Effector memory CD8-positive, alpha-beta T cell (primary cell): ENCODE results near the gene ACYP2.

ENCODE experiments used
- ATAC-seq: fragments of 150-1000 bp; cut with Tn5 transposase; replicated peaks from 2 replicates; pipeline ENCODE4 v1.10.0; 2021; ENCODE audit warnings: mild to moderate bottlenecking, moderate library complexity
- DNase-seq, 3 experiments: peaks; one replicate each; pipeline ENCODE4 v3.0.0; 2021
- H3K27ac Mint-ChIP-seq, 2 donors: one replicate each; pipeline ENCODE4 v1.8.0; 2022; ENCODE audit warnings: mild to moderate bottlenecking in 2 of 2, mixed read lengths in 2 of 2, moderate library complexity in 2 of 2
- H3K27me3 Mint-ChIP-seq, 2 donors: one replicate each; pipeline ENCODE4 v1.8.0; 2022; ENCODE audit warnings: mixed read lengths in 2 of 2
- H3K36me3 Mint-ChIP-seq: one replicate; pipeline ENCODE4 v1.8.0; 2022; ENCODE audit warnings: mild to moderate bottlenecking, moderate library complexity, mixed read lengths; ENCODE audit not compliant: insufficient read depth
- H3K4me1 Mint-ChIP-seq, 2 donors: one replicate each; pipeline ENCODE4 v1.8.0; 2022; ENCODE audit warnings: low read depth in 2 of 2, mixed read lengths in 2 of 2
- H3K4me3 Mint-ChIP-seq, 2 donors: one replicate each; pipeline ENCODE4 v1.8.0; 2022; ENCODE audit warnings: mild to moderate bottlenecking in 2 of 2, mixed read lengths in 2 of 2, moderate library complexity in 2 of 2
- H3K9me3 Mint-ChIP-seq, 2 donors: one replicate each; pipeline ENCODE4 v1.8.0; 2022; ENCODE audit warnings: mixed read lengths in 2 of 2

Gene ACYP2

DNA sequence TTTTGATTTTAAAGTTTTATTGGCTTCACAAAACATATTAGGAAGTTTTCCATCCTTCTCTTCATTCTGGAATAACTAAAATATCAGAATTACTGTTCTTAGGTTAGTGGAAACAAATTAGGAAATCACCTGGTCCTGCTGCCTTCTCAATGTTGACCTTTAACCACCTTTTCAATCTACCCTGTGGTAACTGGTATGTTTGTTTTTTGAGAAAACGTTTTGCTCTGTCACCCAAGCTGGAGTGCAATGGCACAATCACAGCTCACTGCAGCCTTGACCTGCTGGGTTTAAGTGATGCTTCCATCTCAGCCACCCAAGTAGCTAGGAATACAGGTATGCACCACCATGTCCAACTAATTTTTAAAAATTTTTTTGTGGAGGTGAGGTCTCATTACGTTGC is 28.4 kb downstream of the ACYP2 start:
- Mint-ChIP-seq H3K4me1 (no peaks in the 10 kb centered on the region), H3K36me3 (peaks cover 3% of the 10 kb centered on the region), H3K27ac (no peak overlapping the region), H3K27me3 (no peaks in the 10 kb centered on the region), H3K4me3 (no peak overlapping the region), H3K9me3 (no peaks in the 10 kb centered on the region)
- no peak for ATAC-seq
- DNase-seq: no peak

DNA sequence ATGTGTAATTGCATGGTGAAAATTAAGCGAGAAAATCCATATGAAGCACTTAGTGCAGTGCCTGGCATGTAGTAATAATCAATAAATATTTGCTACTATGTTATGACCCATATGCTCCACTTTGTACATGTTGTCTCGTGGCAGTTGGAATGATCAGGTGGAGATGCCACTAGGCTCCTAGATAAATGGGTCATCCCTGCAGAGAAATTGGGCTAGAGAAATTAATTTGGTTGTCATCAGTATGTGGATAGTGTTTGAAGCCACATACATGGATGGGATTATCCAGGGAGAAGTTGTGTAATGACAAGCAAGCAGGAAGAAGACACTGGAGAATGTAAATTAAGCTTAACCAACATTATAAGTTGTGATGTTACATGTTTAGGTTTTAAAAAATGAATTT is 33.0 kb downstream of the ACYP2 start:
- Mint-ChIP-seq H3K27me3 (no peaks in the 10 kb centered on the region), H3K27ac (no peak overlapping the region), H3K36me3 (peaks cover 3% of the 10 kb centered on the region), H3K4me1 (no peaks in the 10 kb centered on the region), H3K9me3 (no peaks in the 10 kb centered on the region), H3K4me3 (no peak overlapping the region)
- ATAC-seq (no peak), DNase-seq (no peak)

DNA sequence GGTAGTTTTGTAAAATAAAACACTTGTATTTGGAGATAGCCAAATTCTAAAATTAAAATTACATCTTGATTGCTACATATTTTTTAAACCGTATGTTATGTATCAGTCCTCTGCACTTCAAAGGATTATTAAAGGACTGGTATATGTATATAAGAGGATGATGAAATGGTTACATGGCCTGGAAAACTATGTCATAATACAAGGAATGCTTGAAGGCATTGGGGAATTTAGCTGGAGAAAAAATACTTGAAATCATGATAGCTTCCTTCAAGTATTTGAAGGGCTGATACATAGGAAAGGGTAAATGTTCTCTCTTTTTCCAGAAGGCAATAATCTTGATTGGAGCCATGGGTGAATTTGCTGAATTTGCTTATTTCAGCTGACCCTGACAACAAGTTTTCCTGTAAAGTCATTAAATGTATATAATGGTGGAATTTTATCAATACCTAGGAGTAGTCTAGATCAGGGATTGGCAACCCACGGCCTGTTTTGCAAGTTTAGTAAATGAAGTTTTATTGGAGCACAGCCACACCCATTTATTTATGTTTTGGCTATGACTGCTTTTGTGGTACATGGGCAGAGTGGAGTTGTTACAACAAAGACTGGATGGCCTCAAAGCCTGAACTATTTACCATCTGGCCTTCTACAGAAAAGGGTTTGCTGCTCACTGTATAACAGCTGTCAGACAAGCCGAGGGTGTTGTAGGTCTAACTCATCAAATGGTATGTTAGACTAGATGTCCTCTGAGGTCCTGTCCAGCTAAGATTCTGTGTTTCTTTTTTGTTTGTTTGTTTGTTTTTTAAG is 34.4 kb downstream of the ACYP2 start:
- no peak overlapping the region for H3K27ac Mint-ChIP-seq
- H3K27me3 Mint-ChIP-seq: no peaks in the 10 kb centered on the region
- no peaks in the 10 kb centered on the region for H3K4me1 Mint-ChIP-seq
- no peak overlapping the region for H3K4me3 Mint-ChIP-seq
- no peaks in the 10 kb centered on the region for H3K9me3 Mint-ChIP-seq
- H3K36me3 Mint-ChIP-seq: peaks cover 3% of the 10 kb centered on the region
- no peak for ATAC-seq
- DNase-seq: no peak

DNA sequence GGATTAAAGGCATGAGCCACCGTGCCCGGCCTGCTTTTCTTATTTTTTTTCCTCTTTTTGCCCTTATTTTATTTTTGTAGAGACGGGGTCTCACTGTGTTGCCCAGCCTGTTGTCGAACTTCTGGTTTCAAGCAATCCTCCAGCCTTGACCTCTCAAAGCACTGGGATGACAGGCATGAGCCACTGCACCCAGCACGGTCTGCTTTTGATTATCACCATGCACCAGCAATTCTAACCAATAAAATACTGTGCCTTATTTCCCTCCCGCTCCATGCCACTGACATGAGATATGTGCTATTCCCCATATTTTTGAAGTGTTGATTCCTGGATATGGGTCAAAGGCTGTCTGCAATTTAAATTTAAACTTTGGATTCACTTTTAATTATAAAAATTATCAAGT is 42.9 kb downstream of the ACYP2 start:
- no peak for ATAC-seq
- H3K36me3 Mint-ChIP-seq: no peaks in the 10 kb centered on the region

DNA sequence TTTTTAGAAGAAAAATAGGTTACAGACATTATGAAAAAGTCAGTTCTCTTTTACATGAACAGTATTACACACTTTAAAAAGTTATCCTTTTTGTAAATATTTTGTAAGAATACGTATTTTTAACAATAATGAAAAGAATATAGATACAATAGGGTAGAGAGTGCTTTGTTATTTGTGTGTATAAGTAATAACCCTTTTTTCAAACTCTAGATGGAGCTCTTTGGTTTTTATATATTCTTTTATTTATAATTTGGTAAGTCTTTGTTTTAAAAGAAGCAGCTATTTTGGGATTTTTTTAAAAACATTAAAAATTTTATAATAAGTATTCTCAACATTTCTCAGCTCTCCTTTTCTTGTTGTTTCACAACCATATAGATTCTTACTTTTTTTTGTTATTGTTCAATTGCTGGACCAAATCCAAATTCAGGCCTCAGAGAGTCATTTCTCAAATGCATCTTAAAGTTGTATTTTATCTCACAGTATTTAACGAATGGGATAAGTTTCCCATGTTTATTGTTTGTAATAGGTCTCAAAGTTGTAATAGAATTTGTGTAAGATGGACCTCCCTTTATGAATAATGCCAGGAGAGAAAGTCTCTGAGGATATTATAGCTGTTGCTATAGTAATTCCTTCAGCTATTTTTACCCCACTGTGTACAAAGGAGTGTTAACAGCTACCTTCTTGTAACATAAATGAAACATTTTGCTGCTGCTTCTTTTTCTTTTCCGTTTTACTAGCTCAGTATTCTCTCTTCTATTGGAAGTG is 46.4 kb downstream of the ACYP2 start:
- H3K36me3 Mint-ChIP-seq: no peaks in the 10 kb centered on the region
- no peaks in the 10 kb centered on the region for H3K4me1 Mint-ChIP-seq
- ATAC-seq (no peak), DNase-seq (no peak)
- no peaks in the 10 kb centered on the region for H3K9me3 Mint-ChIP-seq
- H3K4me3 Mint-ChIP-seq: no peak overlapping the region
- H3K27me3 Mint-ChIP-seq: no peaks in the 10 kb centered on the region
- no peak overlapping the region for H3K27ac Mint-ChIP-seq

More for the DNA sequence above, 42.9 kb downstream of the ACYP2 start:
- Mint-ChIP-seq H3K27me3 (no peaks in the 10 kb centered on the region), H3K4me1 (no peaks in the 10 kb centered on the region), H3K27ac (no peak overlapping the region), H3K9me3 (peaks cover 0 to 3% of the 10 kb centered on the region in 2 donors), H3K4me3 (no peak overlapping the region)
- DNase-seq: no peak

DNA sequence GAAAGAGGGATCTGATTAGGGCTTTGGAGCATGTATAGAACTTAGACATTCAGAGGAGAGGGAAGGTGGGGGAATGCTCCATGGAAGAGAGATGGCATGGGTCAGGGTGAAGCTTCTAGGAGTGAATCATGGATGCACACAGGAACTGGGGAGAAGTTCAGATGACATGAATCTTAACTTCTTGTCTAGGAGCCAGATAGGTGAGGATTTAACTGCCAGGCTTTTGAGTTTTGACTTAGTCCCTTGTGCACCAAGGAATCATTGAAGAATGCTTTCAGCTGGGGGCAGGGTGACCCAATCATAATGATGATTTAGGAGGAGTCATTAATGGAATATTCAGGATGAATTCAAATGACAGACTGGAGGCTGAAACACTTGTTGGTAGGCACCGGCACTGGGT is 48.7 kb downstream of the ACYP2 start:
- Mint-ChIP-seq H3K36me3 (no peaks in the 10 kb centered on the region), H3K4me3 (no peak overlapping the region), H3K27ac (no peak overlapping the region), H3K9me3 (no peaks in the 10 kb centered on the region), H3K4me1 (no peaks in the 10 kb centered on the region), H3K27me3 (no peaks in the 10 kb centered on the region)
- no peak for ATAC-seq
- DNase-seq: no peak

DNA sequence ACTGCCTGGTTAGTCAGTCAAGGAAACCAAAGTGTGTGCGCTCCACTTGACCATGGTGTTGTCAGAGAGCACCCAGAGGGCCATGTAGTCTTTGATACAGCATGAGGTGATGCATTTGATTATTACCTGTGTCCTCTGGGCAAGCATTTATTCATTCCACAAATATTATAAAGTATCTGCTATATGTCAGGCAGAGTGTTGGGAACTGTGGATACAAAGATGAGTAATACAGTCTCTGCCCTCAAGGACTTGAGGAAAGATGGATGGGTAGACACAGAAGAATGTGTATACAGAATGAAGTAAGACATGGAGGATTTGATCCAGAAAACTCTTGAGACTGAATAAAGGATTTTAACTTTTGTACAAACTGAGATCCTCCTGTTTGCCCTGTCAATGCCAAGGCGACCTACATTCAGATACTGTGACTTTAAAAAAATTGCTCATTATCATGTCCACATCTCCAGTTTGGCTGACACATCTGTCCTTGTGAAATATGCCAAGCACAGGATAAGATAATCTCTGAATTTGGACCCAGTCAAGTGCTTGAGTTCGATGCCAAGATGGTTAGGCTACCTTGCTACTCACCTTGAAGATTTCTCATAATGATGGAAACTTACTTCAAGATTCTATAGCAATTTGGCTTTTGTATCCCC is 50.8 kb downstream of the ACYP2 start:
- no peaks in the 10 kb centered on the region for H3K4me1 Mint-ChIP-seq
- no peaks in the 10 kb centered on the region for H3K36me3 Mint-ChIP-seq
- no peak overlapping the region for H3K4me3 Mint-ChIP-seq
- DNase-seq (no peak), ATAC-seq (no peak)
- no peaks in the 10 kb centered on the region for H3K27me3 Mint-ChIP-seq
- no peaks in the 10 kb centered on the region for H3K9me3 Mint-ChIP-seq
- H3K27ac Mint-ChIP-seq: no peak overlapping the region

DNA sequence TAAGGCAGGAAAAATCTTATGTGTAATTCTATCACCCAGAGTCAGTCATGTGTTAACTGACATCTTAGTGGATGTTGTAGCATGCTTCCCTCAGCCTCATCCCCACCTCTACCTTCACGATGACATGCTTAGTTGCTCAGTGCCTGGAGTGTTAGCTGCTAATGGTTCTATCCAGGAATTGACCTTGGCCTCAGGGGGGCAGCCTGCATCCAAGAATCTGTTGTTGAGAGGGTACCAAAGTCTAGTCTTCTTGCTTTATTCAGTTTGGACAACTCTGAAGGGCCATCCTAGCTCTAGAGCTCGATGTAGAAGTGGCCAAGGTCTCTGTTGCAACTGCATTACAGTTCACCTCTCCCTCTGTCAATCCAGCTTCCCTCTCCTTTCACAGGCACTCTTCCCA is 61.2 kb downstream of the ACYP2 start:
- ATAC-seq (no peak), DNase-seq (no peak)
- Mint-ChIP-seq H3K9me3 (no peaks in the 10 kb centered on the region), H3K4me1 (no peaks in the 10 kb centered on the region), H3K4me3 (no peak overlapping the region), H3K27me3 (no peaks in the 10 kb centered on the region), H3K36me3 (no peaks in the 10 kb centered on the region), H3K27ac (no peak overlapping the region)

DNA sequence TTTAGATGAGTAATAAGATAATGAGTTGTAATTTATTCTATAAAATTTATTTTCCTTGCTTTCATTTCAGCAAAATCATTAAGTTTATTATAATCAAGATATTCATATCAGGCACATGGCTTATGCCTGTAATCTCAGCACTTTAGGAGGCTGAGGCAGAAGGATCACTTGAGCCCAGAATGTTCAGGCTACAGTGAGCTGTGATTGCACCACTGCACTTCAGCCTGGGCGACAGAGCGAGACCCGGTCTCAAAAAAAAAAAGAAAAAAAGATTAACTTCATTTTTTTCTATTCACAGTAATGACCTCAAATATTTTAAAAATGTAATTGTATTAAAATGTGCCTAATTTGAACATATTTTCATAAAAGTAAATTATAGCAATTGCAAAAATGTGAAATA is 67.9 kb downstream of the ACYP2 start:
- ATAC-seq: no peak
- no peak overlapping the region for H3K4me3 Mint-ChIP-seq
- DNase-seq: no peak
- H3K27me3 Mint-ChIP-seq: no peaks in the 10 kb centered on the region
- H3K27ac Mint-ChIP-seq: no peak overlapping the region
- no peaks in the 10 kb centered on the region for H3K9me3 Mint-ChIP-seq
- no peaks in the 10 kb centered on the region for H3K4me1 Mint-ChIP-seq
- H3K36me3 Mint-ChIP-seq: peaks cover 2% of the 10 kb centered on the region

DNA sequence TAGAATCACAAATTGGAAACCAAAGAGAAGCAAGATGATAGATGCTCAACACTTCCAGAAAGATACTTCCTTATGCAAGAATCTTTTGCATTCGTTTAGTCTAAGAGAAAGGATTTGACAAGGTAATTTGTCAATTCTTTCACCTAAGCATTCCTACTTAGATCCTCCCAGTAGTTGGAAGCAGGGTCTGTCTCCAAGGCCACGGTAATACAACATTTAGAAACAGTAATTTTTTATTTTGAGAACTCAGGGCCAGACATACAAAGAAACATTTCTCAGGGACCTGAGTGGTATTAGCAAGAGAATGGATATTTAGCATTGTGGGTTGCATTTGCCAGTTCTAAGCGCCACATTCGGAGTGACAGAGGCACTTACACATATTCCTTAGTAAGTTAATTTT is 68.6 kb downstream of the ACYP2 start:
- Mint-ChIP-seq H3K4me3 (no peak overlapping the region), H3K27ac (no peak overlapping the region), H3K4me1 (no peaks in the 10 kb centered on the region), H3K27me3 (no peaks in the 10 kb centered on the region), H3K36me3 (peaks cover 2% of the 10 kb centered on the region), H3K9me3 (no peaks in the 10 kb centered on the region)
- DNase-seq: no peak
- no peak for ATAC-seq

DNA sequence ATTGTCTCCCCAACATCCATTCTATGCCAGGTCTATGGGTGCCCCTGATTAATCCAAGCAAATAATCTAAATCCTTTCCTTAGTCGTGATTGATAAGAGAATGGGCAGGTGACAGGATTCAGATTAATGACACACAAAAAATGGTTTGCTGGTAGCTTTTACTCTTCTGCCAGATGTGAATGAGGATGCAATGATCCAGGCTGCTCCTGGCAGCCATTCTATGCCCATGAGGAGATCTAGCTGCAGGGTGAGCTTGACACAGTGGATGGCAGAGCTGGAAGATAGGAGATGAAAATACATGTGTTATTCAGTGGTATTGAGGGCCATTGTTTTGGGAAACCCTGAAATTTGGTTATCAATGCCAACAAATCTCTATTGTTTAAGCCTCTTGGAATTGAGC is 69.7 kb downstream of the ACYP2 start:
- H3K27ac Mint-ChIP-seq: no peak overlapping the region

DNA sequence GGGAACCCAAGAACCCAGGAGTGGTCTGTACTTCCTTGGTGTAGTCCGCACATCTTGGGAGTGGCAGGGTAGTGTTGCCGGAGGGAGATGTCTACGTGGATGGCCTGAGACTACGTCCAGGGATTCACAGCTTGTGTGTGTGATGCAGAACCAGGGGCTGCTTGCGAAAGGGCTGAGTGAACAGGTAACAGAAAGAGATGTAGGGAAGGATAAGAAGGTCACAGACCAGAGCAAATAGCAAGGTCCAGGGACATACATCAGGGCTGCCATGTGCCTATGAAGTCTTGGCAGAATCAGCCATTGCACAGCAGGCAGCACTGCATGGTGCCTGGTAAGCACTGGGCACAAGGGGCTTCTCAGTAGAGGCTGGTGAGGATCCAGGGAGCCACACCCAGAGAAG is 71.9 kb downstream of the ACYP2 start:
- no peak for DNase-seq

More for the DNA sequence above, 69.7 kb downstream of the ACYP2 start:
- no peak for DNase-seq
- Mint-ChIP-seq H3K9me3 (no peaks in the 10 kb centered on the region), H3K36me3 (peaks cover 2% of the 10 kb centered on the region), H3K4me1 (no peaks in the 10 kb centered on the region), H3K27me3 (no peaks in the 10 kb centered on the region), H3K4me3 (no peak overlapping the region)
- no peak for ATAC-seq

DNA sequence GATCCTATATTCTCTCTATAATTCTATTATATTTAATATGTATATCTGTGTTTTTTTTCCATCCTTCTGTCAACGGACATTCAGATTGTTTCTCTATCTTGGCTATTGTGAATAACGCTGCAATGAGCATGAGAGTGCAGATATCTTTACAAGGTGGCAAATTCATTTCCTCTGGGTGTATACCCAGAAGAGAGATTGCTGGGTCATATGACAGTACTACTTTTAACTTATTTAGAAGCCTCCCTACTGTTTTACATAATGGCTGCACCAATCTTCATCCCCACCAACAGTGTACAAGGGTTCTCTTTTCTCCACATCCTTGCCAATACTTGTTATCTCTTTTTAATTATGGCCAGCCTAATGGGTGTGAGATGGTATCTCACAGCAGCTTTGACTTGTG is 74.1 kb downstream of the ACYP2 start:
- no peaks in the 10 kb centered on the region for H3K4me1 Mint-ChIP-seq
- no peaks in the 10 kb centered on the region for H3K27me3 Mint-ChIP-seq
- ATAC-seq (no peak), DNase-seq (no peak)
- H3K27ac Mint-ChIP-seq: no peak overlapping the region
- no peaks in the 10 kb centered on the region for H3K9me3 Mint-ChIP-seq
- peaks cover 2% of the 10 kb centered on the region for H3K36me3 Mint-ChIP-seq
- H3K4me3 Mint-ChIP-seq: no peak overlapping the region

More for the DNA sequence above, 71.9 kb downstream of the ACYP2 start:
- no peak overlapping the region for H3K4me3 Mint-ChIP-seq
- peak overlapping the region in 1 of 2 donors; percentile 36 for H3K27ac Mint-ChIP-seq
- no peak for ATAC-seq
- H3K4me1 Mint-ChIP-seq: no peaks in the 10 kb centered on the region
- no peaks in the 10 kb centered on the region for H3K9me3 Mint-ChIP-seq
- H3K36me3 Mint-ChIP-seq: peaks cover 2% of the 10 kb centered on the region
- H3K27me3 Mint-ChIP-seq: no peaks in the 10 kb centered on the region
